Measurements from ENCODE around the gene HTATIP2.

- TF ChIP-seq RAD21 (IDR thresholded peaks at IDR 0.05; ENCODE audit: low read depth) = no peak
- TF ChIP-seq TAF1 (IDR thresholded peaks at IDR 0.05; ENCODE audit: low read depth) = no peak
- no peak for TF ChIP-seq TCF12 (IDR thresholded peaks at IDR 0.05; ENCODE audit: low read depth)
- TF ChIP-seq CEBPB (IDR thresholded peaks at IDR 0.05) = no peak
- TF ChIP-seq NFIC (IDR thresholded peaks at IDR 0.05) = no peak
- no peak for TF ChIP-seq FOXM1 (IDR thresholded peaks at IDR 0.05; ENCODE audit: borderline replicate concordance, low read depth)
- no peak for TF ChIP-seq REST (IDR thresholded peaks at IDR 0.05; ENCODE audit: low read depth)
- no peak for TF ChIP-seq YY1 (IDR thresholded peaks at IDR 0.05; ENCODE audit: low read depth)
- no peak for TF ChIP-seq EP300 (IDR thresholded peaks at IDR 0.05; ENCODE audit: borderline replicate concordance)
- TF ChIP-seq CREB1 (IDR thresholded peaks at IDR 0.05; ENCODE audit: low read depth) = no peak
- TF ChIP-seq EGR1 (IDR thresholded peaks at IDR 0.05) = no peak
Observed at GRCh38 chr11:20369826-20370225, 6.3 kb downstream of the HTATIP2 start.

All from Ishikawa (cell line).